Embryonic facial prominence (tissue), 1 donor: ENCODE results near the gene HECTD4.

Experiments
- DNase-seq: peaks from one replicate; pipeline ENCODE4 v3.0.0-alpha.2; 2016; ENCODE audit errors: extremely low spot score

The HECTD4 gene

DNA sequence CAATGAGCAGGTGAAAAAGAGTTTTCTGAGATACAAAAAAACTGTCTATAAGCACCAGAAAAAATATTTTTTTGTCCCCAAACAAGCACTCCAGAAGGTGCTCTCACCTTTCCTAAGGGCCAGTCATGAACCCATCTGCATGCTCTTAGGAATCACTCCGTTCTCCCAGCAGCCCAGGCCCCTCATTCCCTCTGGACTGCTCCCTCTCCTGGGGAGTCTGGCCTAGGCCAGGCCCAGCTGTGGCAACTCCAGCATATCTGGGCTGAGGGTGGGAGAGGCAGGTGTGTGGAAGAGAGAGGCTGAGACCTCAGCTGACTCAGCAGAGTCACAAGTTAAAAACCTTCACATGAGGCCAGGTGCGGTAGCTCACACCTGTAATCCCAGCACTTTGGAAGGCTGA is 202.3 kb downstream of the HECTD4 start:
- DNase-seq = peak; percentile 82

GRCh38 chr12:112179341-112179740 is 202.9 kb downstream of the HECTD4 start:
- no peak for DNase-seq

- DNase-seq = no peak
These were observed 203.4 kb downstream of the HECTD4 start for GRCh38 chr12:112178796-112179195.

- no peak for DNase-seq
These were observed 205.8 kb downstream of the HECTD4 start for GRCh38 chr12:112176321-112177010.

- no peak for DNase-seq
These were observed 206.7 kb downstream of the HECTD4 start for GRCh38 chr12:112175361-112176155.

DNA sequence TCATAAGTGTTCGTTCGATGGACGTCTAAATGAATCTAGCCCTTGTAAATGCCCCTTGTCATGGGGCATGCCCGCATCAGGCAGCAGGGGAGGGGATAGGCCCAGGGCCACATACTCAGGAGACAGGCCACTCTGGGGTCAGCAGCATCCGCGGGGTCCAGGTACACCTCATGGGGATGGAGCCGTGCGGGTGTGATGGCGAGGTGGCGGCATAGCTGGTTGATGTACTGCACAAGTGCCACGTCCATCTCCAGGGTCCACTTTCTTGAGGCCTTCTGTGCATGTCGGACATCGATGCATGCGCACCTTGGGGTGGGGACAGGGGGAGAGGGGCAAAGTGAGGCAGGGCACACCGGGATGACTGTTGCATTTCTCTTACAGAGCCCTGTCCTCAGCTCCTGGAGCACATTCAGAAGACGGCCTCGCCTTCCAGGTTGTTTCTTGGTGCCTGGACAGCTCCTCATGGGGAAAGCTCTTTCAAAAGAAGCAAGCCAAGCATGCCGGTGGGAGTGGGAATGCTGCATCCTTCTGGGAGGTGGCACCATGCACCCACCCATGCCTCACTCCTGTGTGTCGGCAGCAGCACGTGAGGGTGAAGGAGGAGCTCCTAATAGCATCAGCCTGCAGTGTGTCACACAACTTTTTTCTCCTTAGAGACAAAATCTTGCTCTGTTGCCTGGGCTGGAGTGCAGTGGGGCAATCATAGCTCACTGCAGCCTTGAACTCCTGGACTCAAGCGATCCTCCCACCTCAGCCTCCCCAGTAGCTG is 209.5 kb downstream of the HECTD4 start:
- DNase-seq = no peak

DNA sequence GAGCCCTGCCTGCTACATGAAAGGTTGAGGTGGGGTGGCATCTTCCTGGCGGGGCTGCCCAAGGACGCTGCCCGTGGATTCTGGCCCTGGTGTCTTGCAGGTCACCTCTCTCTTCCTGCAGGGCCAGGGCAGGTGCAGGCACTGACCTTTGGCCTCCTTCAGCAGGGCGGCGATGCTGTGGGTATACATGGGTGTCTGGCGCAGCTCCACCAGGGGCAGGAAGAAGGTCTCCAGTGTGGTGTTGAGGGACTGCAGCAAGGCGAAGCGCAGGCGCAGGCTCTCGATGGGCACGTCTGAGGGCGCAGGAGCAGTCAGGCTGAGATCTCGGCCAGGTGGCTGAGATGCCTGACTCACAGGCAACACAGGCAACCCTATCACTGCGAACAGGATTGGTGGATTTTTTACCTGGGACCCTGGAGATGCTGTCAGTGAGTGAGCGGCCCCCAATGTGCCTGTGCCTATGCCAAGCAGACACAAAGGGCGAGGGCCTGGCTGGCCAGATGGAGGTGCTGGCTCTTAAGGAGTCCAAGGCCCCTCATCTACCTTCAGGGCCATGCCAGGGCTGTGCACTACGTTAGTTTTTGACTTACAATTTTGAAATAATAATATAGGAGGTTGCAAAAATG is 211.1 kb downstream of the HECTD4 start:
- DNase-seq = no peak

DNA sequence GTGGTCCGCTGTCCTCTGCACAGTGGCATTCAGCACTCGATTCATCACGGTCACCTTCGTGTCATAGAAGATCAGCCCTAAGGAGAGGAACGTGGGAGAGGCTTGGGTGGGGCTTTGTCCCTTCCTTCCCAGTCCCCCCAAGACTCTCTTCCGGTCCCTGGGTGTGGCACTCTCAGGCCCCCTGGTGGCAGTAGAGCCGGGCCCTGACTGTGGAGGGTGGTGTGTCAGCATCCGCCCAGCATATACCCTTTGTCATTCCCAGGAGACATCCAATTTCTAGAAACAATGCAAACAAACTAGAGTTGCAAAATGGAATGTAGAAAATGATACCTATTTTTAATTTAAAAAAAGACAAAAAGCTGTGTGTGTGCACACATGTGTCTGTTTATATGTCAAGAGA is 211.9 kb downstream of the HECTD4 start:
- no peak for DNase-seq

DNA sequence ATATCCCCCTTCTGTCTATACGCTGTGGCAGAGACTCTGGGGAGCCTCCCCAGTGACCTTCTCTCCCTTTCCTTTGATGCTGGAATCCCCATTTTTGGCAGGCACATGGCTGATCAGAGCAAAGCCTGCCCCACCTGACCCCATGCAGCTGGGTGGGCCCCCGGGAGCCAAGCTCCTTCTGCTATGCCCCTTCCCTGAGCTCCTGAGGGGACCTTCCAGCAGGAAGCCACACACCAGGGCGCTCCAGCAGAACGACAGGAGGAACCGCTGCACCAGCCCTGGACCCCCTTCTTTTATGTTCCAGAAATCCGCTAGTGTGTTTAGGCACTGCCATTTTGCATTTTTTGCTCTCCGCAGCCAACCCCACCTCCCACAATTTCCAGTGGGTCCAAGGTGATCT is 212.3 kb downstream of the HECTD4 start:
- DNase-seq = no peak

DNA sequence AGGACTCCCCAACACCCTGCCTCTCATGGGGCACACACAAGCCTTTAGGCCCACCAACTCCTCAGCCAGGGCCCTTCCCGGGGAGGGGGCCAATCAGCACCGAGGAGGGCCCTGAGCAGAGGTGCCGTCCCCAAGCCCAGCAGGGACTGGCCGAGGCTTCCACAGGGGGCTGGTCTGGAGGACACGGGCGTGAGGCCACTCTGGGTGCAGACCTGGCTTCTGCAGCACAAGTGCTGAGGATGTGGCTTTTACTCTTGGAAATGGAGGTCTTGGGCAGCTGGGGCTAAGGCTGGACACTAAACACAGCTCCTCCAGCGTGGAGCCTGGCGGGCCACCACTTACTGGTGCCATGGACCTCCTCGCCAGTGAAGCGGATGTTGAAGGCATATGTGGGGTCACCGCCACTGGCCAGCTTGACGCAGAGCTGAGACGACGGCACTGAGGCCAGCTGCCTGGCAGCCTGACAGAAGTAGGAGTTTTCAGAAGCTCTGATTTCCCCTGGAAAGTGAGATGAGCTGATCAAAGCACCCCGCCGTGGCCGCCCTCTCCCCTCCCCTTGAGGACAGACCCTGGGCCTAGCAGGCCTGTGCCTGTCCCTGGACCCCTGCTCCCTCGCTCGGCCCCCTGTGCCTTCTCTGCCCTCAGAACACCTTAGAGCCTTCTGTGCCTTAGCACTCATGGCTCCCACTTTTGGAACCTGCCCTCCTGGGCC is 212.9 kb downstream of the HECTD4 start:
- no peak for DNase-seq

DNA sequence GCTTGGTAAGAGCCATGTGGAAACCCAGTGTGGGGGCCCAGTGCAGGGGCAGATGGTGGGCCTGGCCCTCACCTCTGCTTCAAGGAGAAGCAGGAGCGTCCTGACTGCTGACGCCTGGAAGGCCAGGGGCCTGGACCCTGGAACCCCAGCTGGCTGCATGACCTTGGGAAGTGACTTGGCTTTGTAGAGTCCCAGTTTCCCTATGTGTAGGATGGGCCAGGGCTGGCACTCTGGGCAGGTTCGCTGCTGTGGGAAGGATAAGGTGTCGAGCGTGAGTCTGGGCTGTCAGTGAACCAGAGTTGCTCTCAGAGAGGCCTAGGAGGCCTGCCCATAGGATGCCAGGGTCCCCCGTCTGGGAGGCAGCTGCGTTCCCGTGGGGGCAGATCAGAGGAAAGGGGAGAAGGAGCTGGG is 213.7 kb downstream of the HECTD4 start:
- no peak for DNase-seq

GRCh38 chr12:112167718-112168525 is 214.3 kb downstream of the HECTD4 start:
- no peak for DNase-seq

DNA sequence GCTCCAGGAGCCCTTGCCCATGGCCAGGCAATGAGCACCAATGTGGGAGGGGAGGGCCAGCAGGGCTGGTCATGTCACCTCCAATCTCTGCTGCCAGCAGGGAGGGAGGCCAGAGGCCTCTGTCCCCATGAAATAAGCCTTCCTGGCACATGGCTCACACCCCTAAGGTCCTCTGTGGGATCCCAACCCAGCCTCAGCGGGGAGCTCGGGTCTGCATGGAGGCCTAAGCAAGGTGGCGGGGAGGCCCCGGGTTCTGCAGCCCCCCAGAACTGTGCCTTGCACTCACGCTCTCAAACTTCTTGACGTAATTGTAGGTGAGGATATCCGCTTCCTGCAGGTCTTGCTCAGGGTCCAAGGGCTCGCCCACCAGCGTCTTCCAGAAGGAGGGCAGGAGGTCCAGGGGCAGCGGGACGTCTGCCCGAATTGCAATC is 215.2 kb downstream of the HECTD4 start:
- DNase-seq = no peak

GRCh38 chr12:112166051-112167015 is 215.9 kb downstream of the HECTD4 start:
- DNase-seq = no peak

DNA sequence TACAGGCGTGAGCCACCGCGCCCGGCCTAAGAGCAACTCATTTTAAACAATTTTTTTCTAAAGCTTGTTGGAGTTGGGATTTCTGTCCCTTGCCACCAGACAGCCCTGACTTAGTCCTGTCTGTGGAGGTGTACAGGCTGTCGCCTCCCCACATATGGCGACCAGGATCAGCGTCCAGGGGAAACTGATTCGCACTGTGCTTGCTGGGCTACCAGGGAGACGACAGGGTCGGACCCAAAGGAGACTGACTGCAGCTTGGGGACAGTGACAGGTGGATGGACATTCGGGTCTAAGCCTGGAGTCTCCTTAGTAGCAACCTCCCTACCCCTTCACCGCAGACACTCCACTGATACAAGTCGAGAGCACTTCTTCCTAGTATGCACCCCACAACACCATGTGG is 216.6 kb downstream of the HECTD4 start:
- DNase-seq = no peak

DNA sequence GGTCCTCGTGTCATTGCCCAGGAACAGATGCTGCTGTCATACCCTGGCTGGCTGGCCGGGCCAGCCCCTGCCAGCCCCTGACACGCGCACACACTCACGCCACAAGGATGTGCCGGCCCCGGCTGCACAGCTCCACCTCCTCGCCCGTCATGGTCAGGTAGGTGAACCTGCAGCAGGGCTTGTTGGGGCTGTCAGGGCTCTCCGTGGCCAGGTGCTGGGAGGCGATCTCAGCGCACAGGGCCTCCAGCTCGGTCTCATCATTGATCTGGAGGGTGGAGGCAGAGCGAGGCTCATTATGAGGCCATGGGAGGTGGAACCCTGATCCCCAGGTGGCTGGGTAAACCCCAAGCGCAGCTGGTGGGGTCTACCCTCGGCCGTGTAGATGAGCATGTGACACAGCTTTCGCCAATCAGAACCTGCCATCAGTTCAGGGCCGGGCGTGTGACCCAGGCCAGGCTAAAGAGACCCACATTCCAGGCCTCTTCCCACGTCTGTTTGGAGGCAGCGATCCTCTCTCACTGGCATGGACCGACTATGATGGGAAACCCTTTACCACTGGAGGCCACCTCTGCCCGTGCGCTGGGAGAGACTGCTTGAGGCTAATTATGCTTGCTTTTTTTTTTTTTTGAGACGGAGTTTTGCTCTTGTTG is 218.1 kb downstream of the HECTD4 start:
- no peak for DNase-seq

DNA sequence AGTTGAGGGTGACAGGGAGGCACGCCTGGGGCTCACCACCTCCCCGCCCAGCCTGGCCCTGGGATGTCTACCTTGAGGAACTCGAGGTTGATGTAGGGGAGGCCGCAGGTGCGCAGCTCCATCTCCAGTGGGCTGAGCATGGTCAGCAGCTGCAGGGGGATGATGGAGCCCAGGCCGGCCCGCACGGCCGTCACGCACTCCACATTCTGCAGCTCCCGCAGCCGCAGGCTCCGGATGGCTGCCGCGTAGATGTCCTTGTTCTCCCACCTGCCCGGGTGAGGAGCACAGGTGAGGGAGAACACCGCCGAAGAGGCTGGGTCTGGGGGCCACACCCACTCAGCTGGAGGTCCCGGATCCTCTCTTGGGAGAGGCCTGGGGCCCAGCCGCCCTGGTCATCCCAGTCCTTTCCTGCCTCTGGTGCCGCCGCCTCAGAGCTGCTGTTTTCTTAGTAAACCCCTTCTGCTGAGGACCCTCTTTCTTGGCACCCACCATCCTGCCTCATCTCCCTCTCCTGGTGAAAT is 218.7 kb downstream of the HECTD4 start:
- no peak for DNase-seq

- DNase-seq = no peak
These were observed 219.2 kb downstream of the HECTD4 start for GRCh38 chr12:112163056-112163455.
